Uterus (tissue), 2 donors: ENCODE data around the gene SERP2.

Experiments
- POLR2A ChIP-seq, 2 donors: fragments of 450-650 bp; IDR thresholded peaks; one replicate each; pipeline ENCODE4 v1.6.1; 2016; ENCODE audit warnings: antibody characterized with exemption in 2 of 2, mild to moderate bottlenecking in 1 of 2, moderate library complexity in 1 of 2
- TF ChIP-seq, protein P1 (sequence below), 4 experiments: fragments of 200-600 bp in 2 of 4; fragments of 450-650 bp in 2 of 4; sonication (generic) in 2 of 4; IDR thresholded peaks; one replicate each; pipeline ENCODE4 v1.5.1; 2016 to 2019; ENCODE audit warnings: antibody characterized with exemption in 4 of 4, mild to moderate bottlenecking in 2 of 4, moderate library complexity in 1 of 4

- TF ChIP-seq POLR2A (IDR thresholded peaks at IDR 0.05): no peak
- TF ChIP-seq, protein P1, sequence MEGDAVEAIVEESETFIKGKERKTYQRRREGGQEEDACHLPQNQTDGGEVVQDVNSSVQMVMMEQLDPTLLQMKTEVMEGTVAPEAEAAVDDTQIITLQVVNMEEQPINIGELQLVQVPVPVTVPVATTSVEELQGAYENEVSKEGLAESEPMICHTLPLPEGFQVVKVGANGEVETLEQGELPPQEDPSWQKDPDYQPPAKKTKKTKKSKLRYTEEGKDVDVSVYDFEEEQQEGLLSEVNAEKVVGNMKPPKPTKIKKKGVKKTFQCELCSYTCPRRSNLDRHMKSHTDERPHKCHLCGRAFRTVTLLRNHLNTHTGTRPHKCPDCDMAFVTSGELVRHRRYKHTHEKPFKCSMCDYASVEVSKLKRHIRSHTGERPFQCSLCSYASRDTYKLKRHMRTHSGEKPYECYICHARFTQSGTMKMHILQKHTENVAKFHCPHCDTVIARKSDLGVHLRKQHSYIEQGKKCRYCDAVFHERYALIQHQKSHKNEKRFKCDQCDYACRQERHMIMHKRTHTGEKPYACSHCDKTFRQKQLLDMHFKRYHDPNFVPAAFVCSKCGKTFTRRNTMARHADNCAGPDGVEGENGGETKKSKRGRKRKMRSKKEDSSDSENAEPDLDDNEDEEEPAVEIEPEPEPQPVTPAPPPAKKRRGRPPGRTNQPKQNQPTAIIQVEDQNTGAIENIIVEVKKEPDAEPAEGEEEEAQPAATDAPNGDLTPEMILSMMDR (IDR thresholded peaks at IDR 0.05): no peak
Measured at GRCh38 chr13:44426461-44426860, 52.8 kb downstream of the SERP2 start.
